ENCODE data around the gene KIF13A.
"Not testable (repeated sequence)": the region's sequence is repeated elsewhere in the genome, so short reads cannot be mapped to it uniquely, and the experiment has no call there.

Gene KIF13A

DNA sequence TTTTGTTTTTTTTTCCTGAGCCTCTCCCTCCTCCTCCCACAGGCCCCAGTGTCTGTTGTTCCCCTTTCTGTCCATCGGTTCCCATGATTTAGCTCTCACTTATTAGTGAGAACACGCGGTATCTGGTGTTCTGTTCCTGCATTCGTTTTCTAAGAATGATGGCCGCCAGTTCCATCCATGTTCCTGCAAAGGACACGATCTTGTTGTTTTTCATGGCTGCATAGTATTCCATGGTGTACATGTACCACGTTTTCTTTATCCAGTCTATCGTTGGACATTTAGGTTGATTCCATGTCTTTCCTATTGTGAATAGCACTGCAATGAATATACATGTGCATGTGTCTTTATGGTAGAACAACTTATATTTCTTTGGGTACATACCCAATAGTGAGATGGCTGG, 175.1 kb downstream of the KIF13A start:
- DNase-seq, result no peak

DNA sequence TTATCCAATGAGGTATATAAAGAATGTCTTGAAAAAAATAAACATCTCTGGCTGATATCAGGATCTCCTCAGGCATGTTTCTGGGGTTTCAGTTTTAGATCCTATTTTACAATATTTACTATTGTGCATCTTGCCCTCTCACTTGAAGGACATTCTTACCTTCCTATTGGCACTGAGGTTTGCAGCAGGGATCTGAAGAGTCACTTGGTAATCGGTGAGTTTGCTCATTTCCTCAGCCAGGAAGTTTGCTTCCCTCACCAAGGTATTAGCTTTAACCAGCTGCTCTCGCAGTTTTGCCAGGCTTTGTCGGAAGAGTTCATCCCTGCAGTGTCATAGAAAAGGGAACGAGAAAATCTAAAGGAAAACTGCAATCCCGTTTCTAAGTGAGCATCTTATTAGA, 178.8 kb downstream of the KIF13A start:
- no peak for DNase-seq

DNA sequence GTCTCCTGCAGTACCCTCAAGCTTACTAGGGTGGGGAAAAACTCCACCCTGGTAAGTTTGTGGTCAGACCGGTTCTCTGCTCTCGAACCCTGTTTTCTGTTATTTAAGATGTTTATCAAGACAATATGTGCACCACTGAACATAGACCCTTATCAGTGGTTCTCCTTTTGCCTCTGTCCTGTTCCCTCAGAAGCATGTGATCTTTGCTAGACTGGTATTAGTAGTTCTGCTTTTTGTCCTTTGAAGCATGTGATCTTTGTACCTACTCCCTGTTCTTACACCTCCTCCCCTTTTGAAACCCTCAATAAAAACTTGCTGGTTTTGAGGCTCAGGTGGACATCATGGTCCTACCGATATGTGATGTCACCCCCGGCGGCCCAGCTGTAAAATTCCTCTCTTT, 180.0 kb downstream of the KIF13A start:
- not testable (repeated sequence) for DNase-seq

DNA sequence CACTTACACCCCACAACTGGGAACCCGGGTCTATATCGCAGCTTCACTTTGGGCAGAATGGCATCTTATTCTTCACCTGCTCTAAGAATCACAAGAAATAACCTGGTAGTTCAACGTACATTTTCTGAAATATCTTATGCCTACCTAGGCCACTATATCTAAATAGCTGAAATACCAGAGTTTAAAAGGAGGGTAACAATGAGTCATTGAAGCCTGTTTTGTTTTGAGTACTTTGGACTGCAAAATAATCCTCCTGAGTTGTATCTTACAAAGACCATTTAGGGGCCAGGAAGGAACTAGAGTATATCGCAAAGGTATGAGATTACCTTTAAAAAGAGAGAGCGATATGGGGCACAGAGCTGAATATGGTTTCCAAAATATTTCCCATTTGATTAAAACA, 184.0 kb downstream of the KIF13A start:
- DNase-seq, result no peak

DNA sequence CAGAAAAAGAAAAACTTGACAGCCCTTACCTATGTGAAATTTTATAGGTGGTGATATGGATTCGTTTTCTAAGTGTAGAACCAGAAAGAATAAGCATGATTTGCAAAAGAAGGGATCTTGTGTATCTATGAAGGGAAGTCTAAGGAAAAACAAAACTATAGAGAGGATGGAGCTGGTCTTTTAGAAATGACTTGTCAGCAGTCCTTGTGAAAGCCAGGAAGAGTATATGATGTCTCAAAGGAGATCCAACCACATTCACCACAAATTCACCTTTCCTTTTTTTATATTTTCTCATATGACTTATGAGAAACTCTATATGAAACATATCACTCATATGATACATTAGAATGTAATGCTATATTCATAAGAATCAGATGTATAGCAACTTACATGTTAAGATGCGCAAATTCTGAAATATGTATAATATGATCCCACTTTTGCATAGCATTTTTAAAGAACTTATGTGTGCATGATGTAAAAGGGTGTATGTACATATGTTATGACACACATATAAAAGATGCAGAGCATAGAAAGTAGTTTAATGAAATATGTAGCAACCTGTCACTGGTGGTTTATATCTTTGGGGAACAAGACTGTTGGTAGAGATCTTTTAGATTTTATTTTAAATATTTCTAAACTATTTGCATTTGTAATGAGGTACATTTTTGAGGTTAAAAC, 188.8 kb downstream of the KIF13A start:
- no peak for DNase-seq

DNA sequence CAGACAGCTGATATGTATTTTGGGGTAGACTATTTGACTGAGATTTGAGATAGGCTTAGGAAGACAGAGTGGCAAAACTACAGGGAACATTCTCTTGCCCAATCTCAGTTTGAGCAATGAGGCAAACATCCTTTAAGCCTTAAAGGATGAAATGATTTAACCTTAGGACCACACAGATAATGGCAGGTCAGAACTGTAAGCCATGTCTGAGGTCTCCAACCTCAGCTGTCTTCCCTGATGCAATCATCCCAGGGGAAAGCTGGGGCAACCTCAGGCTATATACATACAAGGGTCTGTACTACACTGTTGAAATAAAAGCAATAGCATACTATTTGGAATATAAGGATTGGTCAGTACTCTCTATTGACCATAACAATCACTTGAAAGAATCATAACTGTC, 196.9 kb downstream of the KIF13A start:
- DNase-seq, result no peak

DNA sequence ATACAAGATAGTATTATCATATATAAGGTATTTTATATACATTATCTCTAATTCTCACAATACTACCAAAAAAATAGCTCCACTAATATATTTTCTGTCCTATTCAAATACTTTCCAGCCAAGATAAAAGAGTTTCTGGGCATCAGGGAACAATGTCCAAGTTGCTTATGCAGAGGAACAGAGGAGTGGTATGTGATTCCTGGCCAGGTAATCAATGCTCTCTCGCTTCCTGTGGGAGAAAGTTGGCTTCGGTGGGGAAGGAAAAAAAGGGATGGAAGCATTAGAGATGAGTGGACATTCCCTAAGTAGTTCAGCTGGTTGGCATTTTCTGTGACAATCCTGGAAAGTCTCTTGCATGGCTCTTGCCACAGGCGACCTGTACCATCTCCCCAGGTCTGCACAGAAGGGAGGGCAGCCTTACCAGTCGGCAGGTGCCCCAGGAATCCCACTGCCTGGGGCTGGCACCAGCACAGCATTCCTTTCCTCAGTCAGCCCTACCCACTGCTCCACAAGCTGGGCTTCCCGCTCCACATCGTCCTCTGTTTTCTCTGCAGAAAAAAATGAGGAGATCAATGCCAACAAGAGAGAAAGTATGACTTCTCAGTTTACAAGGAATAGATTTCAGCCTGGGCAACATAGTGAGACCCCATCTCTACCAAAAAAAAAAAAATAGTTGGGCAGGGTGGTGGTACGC, 202.2 kb downstream of the KIF13A start:
- no peak for DNase-seq

DNA sequence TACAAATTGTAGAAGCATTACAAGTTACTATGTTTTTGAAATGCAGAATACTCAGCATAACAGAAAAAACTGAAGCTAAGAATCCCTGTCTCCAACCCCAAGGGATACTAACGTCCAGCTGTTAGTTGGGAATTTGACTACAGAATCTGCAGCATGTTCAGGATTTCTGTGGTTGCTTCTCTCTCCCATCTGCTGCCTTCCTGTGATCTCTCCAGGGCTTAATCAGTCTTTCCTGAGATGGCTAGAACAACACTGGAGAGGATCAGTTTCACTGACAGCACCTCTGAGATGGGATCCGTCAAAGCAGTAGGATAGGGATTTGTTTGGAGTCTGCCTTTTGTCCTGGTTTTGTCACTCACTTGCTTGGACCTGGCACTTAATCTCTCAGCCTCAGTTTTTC, 207.4 kb downstream of the KIF13A start:
- no peak for DNase-seq

DNA sequence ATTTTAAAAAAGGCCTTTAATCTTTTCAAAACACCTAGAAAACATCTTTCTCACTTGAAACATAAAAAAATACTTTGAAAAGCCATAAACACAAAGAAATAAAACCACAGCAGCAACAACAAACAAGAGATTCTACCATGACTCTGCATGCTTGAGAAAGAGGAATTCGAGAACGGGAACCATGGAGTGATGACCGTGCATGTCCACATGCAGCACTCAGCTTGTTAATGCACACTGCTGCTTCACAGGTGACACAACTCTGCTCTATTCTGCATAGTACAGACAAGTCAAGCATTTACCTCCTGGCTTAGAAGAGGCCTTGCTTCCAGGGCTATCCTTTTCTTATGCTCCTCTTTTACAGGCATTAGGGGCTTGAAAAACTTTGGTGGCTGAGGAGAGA, 215.8 kb downstream of the KIF13A start:
- DNase-seq, result no peak

DNA sequence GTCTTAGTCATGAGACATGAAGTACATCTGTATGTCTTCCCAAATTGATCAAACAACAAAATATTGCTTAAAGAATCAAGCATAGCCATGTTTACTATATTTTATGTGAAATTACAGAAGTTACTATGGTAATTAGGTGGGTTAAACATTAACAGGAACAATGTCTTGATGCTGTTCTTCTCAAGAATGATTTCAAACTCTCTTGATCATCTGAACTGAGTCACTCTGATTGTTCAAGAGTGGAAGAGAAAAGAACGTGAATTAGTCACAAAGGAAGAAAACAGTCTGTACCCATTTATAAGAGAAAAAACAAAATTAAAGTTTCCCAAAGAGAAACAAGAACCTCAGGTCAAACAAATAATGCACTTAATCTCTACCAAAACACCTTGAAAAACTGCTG, 218.6 kb downstream of the KIF13A start:
- no peak for DNase-seq

DNA sequence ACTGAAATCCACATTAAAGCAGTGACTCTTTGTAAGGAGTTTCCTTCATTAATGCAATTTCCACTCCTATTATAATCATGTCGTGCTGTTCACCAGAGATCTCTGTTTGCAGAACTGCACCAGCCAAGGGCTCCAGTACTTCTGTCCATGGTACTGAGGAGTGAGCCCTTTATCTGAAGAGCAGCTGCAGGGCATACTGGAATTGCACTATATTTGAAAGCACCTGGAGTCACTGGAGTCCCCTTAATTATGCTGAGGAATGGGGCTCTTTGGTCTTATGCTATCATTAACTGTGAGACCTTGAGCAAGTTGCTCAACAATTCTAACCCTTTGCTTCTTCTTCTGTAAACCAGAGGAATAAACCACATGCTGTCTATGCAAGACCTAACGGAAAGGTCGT, 219.0 kb downstream of the KIF13A start:
- DNase-seq, result no peak

DNA sequence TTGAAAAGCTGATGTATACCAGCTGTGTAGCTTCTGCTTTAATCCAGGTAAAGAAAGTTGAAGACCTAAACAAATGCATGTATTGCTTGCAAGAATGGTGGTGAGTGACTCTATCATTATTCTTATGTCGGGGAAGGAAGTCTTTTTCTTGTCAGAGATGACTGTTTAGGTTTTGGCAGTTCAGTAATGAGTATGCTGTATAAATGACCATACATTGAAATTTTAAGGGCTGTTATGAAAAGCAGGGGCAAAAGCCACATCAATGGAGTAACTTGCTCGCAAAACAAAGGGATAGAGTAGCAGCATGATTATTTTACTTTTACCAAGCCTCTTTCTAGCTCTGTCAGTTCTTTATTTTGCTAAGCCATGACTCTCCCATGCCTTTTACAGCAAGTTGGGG, 224.8 kb downstream of the KIF13A start:
- no peak for DNase-seq

DNA sequence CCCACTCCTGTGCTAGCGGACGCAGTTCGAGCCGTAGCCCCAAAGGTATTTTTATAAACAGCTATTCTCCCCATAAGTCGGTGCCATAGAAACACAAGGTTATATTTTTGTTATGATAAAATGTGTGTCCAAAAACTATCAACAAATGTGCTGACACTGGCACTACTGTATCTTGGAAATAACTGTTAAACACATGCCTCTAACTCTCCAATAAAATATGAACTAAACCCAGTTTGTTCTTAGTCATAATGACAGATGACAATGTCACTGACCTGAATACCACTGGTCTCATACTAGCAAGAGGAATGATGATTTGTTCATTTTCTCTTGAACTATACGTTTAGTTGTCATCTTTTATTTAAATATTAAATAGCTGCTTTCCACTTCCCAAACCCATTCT, 229.3 kb downstream of the KIF13A start:
- DNase-seq, result no peak

DNA sequence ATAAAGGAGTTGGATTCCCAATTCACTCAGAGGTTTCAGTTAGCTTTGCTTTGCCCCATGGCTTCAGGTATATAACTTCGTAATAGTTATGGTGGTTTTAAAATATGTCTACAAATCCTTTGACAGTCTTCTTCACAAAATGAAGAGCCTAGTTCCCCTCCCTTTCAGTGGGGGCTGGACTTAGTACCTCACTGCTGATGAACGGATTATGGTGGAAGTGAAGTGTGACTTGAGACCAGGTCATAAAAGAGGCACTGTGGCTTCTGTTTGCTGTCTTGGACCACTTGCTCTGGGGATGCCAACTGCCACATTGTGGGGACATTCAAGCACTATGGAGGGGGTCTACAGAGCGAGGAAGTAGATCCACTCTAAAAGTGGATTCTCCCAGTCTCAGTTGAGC, 233.2 kb downstream of the KIF13A start:
- no peak for DNase-seq

DNA sequence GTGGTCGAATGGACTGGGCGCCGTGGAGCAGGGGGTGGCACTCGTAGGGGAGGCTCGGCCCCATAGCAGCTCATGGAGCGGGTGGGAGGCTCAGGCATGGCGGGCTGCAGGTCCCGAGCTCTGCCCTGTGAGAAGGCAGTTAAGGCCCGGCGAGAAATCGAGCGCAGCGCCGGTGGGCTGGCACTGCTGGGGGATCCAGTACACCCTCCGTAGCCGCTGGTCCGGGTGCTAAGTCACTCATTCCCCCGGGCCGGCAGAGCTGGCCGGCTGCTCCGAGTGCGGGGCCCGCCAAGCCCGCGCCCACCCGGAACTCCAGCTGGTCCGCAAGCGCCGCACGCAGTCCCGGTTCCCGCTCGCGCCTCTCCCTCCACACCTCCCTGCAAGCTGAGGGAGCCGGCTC, 242.1 kb downstream of the KIF13A start:
- DNase-seq, result not testable (repeated sequence)

DNA sequence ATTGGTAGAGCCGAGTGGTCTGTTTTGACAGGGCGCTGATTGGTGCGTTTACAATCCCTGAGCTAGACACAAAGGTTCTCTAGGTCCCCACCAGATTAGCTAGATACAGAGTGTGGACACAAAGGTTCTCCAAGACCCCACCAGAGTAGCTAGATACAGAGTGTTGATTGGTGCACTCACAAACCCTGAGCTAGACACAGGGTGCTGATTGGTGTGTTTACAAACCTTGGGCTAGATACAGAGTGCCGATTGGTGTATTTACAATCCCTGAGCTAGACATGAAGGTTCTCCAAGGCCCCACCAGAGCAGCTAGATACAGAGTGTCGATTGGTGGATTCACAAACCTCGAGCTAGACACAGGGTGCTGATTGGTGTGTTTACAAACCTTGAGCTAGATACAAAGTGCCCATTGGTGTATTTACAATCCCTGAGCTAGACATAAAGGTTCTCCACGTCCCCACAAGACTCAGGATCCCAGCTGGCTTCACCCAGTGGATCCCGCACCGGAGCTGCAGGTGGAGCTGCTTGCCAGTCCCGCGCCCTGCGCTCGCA, 242.6 kb downstream of the KIF13A start:
- DNase-seq, result not testable (repeated sequence)

DNA sequence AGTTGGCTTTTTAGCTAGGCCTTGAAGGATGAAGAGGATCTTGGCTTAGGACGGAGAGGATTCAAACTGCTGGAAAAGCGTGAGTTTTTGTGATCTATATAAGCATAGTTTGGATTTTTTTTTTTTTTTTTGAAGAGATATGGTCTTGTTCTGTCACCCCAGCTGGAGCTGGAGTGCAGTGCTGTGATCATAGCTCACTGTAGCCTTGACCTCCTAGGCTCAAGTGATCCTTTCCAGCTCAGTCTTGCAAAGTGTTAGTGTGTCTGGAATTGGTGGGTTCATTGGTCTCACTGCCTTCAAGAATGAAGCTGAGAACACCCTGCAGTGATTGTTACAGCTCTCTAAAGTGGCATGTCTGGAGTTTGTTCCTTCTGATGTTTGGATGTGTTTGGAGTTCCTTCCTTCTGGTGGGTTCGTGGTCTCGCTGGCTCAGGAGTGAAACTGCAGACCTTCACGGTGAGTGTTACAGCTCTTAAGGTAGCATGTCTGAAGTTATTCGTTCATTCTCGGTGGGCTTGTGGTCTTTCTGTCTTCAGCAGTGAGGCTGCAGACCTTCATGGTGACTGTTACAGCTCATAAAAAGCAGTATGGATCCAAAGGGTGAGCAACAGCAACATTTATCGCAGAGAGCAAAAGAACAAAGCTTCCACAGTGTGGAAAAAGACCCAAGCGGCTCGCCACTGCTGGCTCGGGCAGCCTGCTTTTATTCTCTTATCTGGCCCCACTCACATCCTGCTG, 243.2 kb downstream of the KIF13A start:
- DNase-seq, result no peak

DNA sequence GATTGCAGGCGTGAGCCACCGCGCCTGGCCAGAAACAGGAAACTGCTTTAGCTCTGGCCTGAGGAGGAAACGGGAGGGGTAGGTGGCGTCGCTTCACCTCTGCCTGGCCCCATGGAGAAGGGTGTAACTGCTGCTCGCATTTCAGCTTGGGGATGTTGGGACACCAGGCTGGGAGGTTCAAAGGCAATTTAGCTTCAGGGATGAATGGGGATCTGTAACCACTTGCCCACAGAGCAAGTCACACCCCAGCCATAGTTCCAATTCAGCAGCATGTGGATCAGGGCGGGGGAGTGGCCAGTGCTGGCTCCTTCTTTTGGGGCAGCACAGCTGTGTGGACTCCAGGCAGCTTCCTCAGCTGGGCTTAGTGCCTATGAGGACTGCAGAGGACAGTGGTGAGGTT, 245.9 kb downstream of the KIF13A start:
- no peak for DNase-seq

DNA sequence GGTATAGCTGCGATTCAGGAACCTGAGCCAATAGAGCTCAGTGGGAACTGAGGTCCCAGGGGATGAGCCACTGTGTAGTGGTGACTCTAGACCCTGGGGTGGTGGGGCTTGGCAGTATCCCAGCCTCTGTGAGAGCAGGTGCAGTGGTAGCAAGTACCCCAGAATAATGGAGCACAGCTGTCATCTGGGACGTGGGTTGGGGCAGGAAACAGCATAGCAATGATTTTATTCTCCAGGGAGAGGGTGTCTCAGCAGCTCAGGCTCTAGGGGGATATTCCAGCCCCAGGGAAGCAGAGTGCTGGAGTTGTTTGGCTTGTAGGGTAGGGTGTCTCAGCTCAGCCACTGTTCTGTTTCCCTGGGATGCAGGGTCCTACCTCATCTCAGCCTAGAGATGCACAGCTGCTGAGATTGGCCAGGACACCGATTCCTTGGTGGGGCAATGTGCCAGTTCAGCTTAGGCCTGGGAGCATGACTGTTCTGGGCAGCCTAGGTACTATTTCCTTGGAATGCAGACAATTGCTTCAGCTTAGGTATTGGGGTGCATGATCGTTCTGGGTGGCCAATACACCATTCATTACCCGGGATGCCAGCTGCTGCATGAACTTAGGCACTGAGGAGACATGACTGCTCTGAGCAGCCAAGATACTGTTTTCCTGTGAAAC, 246.7 kb downstream of the KIF13A start:
- DNase-seq, result no peak

DNA sequence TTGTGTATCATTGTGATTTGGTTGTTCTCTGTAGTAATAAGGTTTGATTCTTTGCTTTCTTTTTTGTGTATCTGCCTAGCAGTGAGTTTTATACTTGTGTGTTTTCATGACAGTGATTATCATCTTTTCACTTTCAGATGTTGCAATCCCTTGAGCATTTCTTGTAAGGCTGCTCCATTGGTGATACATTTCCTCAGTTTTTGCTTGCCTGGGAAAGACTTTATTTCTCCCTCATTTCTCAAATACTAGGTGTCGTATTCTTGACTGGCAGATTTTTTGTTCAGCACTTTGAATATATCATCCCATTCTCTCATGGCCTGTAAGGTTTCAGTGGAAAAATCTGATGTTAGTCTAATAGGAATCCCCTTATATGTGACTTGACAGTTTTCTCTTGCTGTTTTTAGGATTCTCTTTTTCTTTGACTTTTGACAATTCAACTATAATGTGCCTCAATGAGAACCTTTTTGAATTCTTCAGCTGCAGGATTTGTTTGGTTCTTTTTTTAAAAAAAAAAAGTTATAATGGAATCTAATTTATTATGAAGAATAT, 249.7 kb downstream of the KIF13A start:
- no peak for DNase-seq

DNA sequence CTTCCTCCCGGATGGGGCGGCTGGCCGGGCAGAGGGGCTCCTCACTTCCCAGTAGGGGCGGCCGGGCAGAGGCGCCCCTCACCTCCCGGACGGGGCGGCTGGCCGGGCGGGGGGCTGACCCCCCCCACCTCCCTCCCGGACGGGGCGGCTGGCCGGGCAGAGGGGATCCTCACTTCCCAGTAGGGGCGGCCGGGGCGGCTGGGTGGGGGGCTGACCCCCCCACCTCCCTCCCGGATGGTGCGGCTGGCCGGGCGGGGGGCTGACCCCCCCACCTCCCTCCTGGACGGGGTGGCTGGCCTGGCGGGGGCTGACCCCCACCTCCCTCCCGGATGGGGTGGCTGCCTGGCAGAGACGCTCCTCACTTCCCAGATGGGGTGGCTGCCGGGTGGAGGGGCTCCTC, 252.1 kb downstream of the KIF13A start:
- DNase-seq, result not testable (repeated sequence)
